Esophagus muscularis mucosa (tissue), 4 donors: ENCODE data around the gene C3orf70.

ENCODE experiments used
- CTCF ChIP-seq, 3 experiments: fragments of 200-600 bp in 2 of 3; fragments of 450-650 bp in 1 of 3; sonication (generic) in 2 of 3; IDR thresholded peaks; one replicate each; pipeline ENCODE4 v1.5.1; 2017 to 2019; ENCODE audit warnings: antibody characterized with exemption in 3 of 3, mild to moderate bottlenecking in 2 of 3, moderate library complexity in 1 of 3
- EP300 ChIP-seq: sonication (generic); formaldehyde crosslinking; IDR thresholded peaks from one replicate; pipeline ENCODE4 v1.6.1; 2017; ENCODE audit warnings: antibody characterized with exemption
- POLR2A ChIP-seq: fragments of 450-650 bp; IDR thresholded peaks from one replicate; pipeline ENCODE4 v1.6.1; 2017; ENCODE audit warnings: antibody characterized with exemption, moderate library complexity, mild to moderate bottlenecking, low read depth

- TF ChIP-seq EP300, result no peak
- no peak for TF ChIP-seq POLR2A
- TF ChIP-seq CTCF (IDR thresholded peaks at IDR 0.05), result no peak
Measured at GRCh38 chr3:185059766-185060165, 93.1 kb downstream of the C3orf70 start.
